ENCODE data around the gene APOBEC3C.
"Not testable (repeated sequence)": the region's sequence is repeated elsewhere in the genome, so short reads cannot be mapped to it uniquely, and the experiment has no call there.

The APOBEC3C gene

GRCh38 chr22:39024519-39025308, 10.7 kb downstream of the APOBEC3C start:
- no peak for DNase-seq (ENCODE audit: low spot score)

GRCh38 chr22:39026509-39027150, 12.6 kb downstream of the APOBEC3C start:
- no peak for DNase-seq (ENCODE audit: low spot score)

GRCh38 chr22:39027717-39028116, 13.7 kb downstream of the APOBEC3C start:
- no peak for DNase-seq (ENCODE audit: low spot score)

GRCh38 chr22:39028281-39028680, 14.2 kb downstream of the APOBEC3C start:
- DNase-seq (ENCODE audit: low spot score) = no peak

GRCh38 chr22:39029227-39029626, 15.2 kb downstream of the APOBEC3C start:
- DNase-seq (ENCODE audit: low spot score) = no peak

- DNase-seq (ENCODE audit: low spot score) = no peak
Observed at GRCh38 chr22:39030705-39031104, 16.6 kb downstream of the APOBEC3C start.

GRCh38 chr22:39031434-39032295, 17.6 kb downstream of the APOBEC3C start:
- DNase-seq (ENCODE audit: low spot score) = not testable (repeated sequence)

- DNase-seq (ENCODE audit: low spot score) = not testable (repeated sequence)
Observed at GRCh38 chr22:39037071-39037470, 23.0 kb downstream of the APOBEC3C start.

- no peak for DNase-seq (ENCODE audit: low spot score)
Observed at GRCh38 chr22:39039306-39040126, 25.5 kb downstream of the APOBEC3C start.

GRCh38 chr22:39040155-39040537, 26.1 kb downstream of the APOBEC3C start:
- not testable (repeated sequence) for DNase-seq (ENCODE audit: low spot score)

- not testable (repeated sequence) for DNase-seq (ENCODE audit: low spot score)
Observed at GRCh38 chr22:39040538-39041296, 26.7 kb downstream of the APOBEC3C start, which contains the start of gene APOBEC3F. APOBEC3F (plus strand) TSS chr22:39040864; CDS start chr22:39040961, 97 bp downstream.

- no peak for DNase-seq (ENCODE audit: low spot score)
Observed at GRCh38 chr22:39041908-39042307, 27.9 kb downstream of the APOBEC3C start.

- DNase-seq (ENCODE audit: low spot score) = not testable (repeated sequence)
Observed at GRCh38 chr22:39043063-39043462, 29.0 kb downstream of the APOBEC3C start.

GRCh38 chr22:39045136-39045535, 31.1 kb downstream of the APOBEC3C start:
- DNase-seq (ENCODE audit: low spot score) = not testable (repeated sequence)

GRCh38 chr22:39049486-39049885, 35.4 kb downstream of the APOBEC3C start:
- not testable (repeated sequence) for DNase-seq (ENCODE audit: low spot score)

- not testable (repeated sequence) for DNase-seq (ENCODE audit: low spot score)
Observed at GRCh38 chr22:39051844-39052495, 37.9 kb downstream of the APOBEC3C start.

GRCh38 chr22:39055658-39056057, 41.6 kb downstream of the APOBEC3C start:
- no peak for DNase-seq (ENCODE audit: low spot score)

- not testable (repeated sequence) for DNase-seq (ENCODE audit: low spot score)
Observed at GRCh38 chr22:39061290-39061689, 47.2 kb downstream of the APOBEC3C start.

- DNase-seq (ENCODE audit: low spot score) = not testable (repeated sequence)
Observed at GRCh38 chr22:39061951-39062350, 47.9 kb downstream of the APOBEC3C start.

- DNase-seq (ENCODE audit: low spot score) = not testable (repeated sequence)
Observed at GRCh38 chr22:39063904-39064303, 49.8 kb downstream of the APOBEC3C start.

Data from COLO829 (cell line).